SU-DHL-6 (cell line): ENCODE data around the gene DOCK1.

ENCODE experiments used
- EZH2phosphoT487 ChIP-seq: fragments of 200-600 bp; sonication (generic), shearing (Covaris generic); conservative IDR thresholded peaks from 2 replicates; pipeline ENCODE4 v1.6.1; 2018; ENCODE audit warnings: mild to moderate bottlenecking, antibody characterized with exemption, low read length, moderate library complexity, mixed read lengths
- TF ChIP-seq, protein P1 (sequence below): fragments of 200-600 bp; sonication (generic); IDR thresholded peaks from one replicate; pipeline ENCODE4 v1.5.1; 2017; ENCODE audit warnings: antibody characterized with exemption, mild to moderate bottlenecking, low read length, moderate library complexity; ENCODE audit not compliant: insufficient read depth, poor library complexity, severe bottlenecking

DNA sequence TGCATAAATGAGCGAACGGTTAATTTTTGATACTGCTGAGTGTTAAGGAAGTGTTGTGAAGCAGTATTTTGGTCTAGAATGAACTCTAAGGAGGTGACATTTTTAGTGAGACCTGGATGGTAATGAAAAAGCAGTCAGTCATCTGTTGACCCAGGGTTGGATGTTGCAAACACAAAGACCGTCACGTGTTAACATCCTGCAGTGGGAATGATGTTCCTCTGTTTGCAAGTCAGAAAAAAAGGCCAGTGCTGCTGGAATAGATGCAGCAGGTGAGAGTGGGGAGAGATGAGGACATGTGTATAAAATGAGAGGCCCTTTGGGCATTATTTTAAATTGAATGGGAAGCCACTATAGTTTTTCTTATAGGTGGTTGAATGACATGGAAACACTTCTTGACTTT is 251.9 kb downstream of the DOCK1 start:
- TF ChIP-seq, protein P1, sequence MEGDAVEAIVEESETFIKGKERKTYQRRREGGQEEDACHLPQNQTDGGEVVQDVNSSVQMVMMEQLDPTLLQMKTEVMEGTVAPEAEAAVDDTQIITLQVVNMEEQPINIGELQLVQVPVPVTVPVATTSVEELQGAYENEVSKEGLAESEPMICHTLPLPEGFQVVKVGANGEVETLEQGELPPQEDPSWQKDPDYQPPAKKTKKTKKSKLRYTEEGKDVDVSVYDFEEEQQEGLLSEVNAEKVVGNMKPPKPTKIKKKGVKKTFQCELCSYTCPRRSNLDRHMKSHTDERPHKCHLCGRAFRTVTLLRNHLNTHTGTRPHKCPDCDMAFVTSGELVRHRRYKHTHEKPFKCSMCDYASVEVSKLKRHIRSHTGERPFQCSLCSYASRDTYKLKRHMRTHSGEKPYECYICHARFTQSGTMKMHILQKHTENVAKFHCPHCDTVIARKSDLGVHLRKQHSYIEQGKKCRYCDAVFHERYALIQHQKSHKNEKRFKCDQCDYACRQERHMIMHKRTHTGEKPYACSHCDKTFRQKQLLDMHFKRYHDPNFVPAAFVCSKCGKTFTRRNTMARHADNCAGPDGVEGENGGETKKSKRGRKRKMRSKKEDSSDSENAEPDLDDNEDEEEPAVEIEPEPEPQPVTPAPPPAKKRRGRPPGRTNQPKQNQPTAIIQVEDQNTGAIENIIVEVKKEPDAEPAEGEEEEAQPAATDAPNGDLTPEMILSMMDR = no peak
- no peak for TF ChIP-seq EZH2phosphoT487
